Endodermal cell (in vitro differentiated cells): ENCODE data around the gene HES6. TPM values are rescaled to one million over a fixed set of nuclear protein-coding genes. Genes with fewer than 3 reads are reported as not detected.
"Not testable (repeated sequence)": the region's sequence is repeated elsewhere in the genome, so short reads cannot be mapped to it uniquely, and the experiment has no call there.

Experiments
- DNase-seq: peaks from one replicate; pipeline ENCODE4 v3.0.0-alpha.2; 2017
- H3K27ac ChIP-seq: 2 replicates; pipeline ENCODE4 v1.5.1; 2013; ENCODE audit warnings: mild to moderate bottlenecking, low read depth, low read length, moderate library complexity
- H3K27me3 ChIP-seq: 2 replicates; pipeline ENCODE4 v1.6.1; 2013; ENCODE audit warnings: mild to moderate bottlenecking, low read length, moderate library complexity; ENCODE audit not compliant: insufficient read depth, control insufficient read depth, poor library complexity, severe bottlenecking
- H3K36me3 ChIP-seq: 2 replicates; pipeline ENCODE4 v1.7.0; 2013; ENCODE audit warnings: mild to moderate bottlenecking, low read length, moderate library complexity; ENCODE audit not compliant: control insufficient read depth, insufficient read depth
- H3K4me1 ChIP-seq: one replicate; pipeline ENCODE4 v1.7.0; 2013; ENCODE audit warnings: low read length; ENCODE audit not compliant: control insufficient read depth, insufficient read depth
- H3K4me3 ChIP-seq: 2 replicates; pipeline ENCODE4 v1.5.1; 2013; ENCODE audit warnings: mild to moderate bottlenecking, low read length, moderate library complexity
- H3K9ac ChIP-seq: 2 replicates; pipeline ENCODE4 v1.6.1; 2013; ENCODE audit warnings: mild to moderate bottlenecking, low read length, moderate library complexity; ENCODE audit not compliant: poor library complexity, severe bottlenecking; ENCODE audit errors: extremely low read depth
- H3K9me3 ChIP-seq: 2 replicates; pipeline ENCODE4 v1.6.1; 2013; ENCODE audit warnings: mild to moderate bottlenecking, low read length, moderate library complexity; ENCODE audit not compliant: control insufficient read depth
- H3K27ac Mint-ChIP-seq: 2 replicates; pipeline ENCODE4 v1.8.0; 2020; ENCODE audit warnings: mixed read lengths
- H3K27me3 Mint-ChIP-seq: 2 replicates; pipeline ENCODE4 v1.8.0; 2021; ENCODE audit warnings: mild to moderate bottlenecking, mixed read lengths; ENCODE audit not compliant: insufficient read depth
- H3K36me3 Mint-ChIP-seq: 2 replicates; pipeline ENCODE4 v1.8.0; 2020; ENCODE audit warnings: low read depth, mixed read lengths
- H3K4me1 Mint-ChIP-seq: 2 replicates; pipeline ENCODE4 v1.8.0; 2020; ENCODE audit warnings: mixed read lengths
- H3K4me3 Mint-ChIP-seq: 2 replicates; pipeline ENCODE4 v1.8.0; 2020; ENCODE audit warnings: mild to moderate bottlenecking, moderate library complexity, mixed read lengths
- H3K9me3 Mint-ChIP-seq: 2 replicates; pipeline ENCODE4 v1.8.0; 2020; ENCODE audit warnings: mild to moderate bottlenecking, mixed read lengths
- CTCF ChIP-seq: fragments of 200-600 bp; sonication (generic); conservative IDR thresholded peaks from 2 replicates; pipeline ENCODE4 v1.5.0; 2021; ENCODE audit warnings: antibody characterized with exemption, mild to moderate bottlenecking
- WGBS, 2 experiments: methylation state at CpG; one replicate each; pipeline versions ENCODE4 v1.1.5 to v1.1.7; 2013; ENCODE audit warnings: missing lambda C conversion rate in 2 of 2, mixed read lengths in 1 of 2; ENCODE audit not compliant: insufficient coverage in 1 of 2, insufficient read length in 1 of 2; 5-methylcytosine and 5-hydroxymethylcytosine counted together
- total RNA-seq, 2 donors: library from RNA; stranded (reverse); fragmentation: NEBNext Ultra II Directional in 1 of 2; extraction: Animal tissue kit (Norgen Biotek cat#: 25700) in 1 of 2; gene quantifications; 2 replicates in 1 of 2; 3 replicates in 1 of 2; pipeline ENCODE4 v1.2.1, GENCODE V29; 2021

Gene HES6
- total RNA-seq, 2 donors from 2014 or later: 17.8 to 26.3 TPM

DNA sequence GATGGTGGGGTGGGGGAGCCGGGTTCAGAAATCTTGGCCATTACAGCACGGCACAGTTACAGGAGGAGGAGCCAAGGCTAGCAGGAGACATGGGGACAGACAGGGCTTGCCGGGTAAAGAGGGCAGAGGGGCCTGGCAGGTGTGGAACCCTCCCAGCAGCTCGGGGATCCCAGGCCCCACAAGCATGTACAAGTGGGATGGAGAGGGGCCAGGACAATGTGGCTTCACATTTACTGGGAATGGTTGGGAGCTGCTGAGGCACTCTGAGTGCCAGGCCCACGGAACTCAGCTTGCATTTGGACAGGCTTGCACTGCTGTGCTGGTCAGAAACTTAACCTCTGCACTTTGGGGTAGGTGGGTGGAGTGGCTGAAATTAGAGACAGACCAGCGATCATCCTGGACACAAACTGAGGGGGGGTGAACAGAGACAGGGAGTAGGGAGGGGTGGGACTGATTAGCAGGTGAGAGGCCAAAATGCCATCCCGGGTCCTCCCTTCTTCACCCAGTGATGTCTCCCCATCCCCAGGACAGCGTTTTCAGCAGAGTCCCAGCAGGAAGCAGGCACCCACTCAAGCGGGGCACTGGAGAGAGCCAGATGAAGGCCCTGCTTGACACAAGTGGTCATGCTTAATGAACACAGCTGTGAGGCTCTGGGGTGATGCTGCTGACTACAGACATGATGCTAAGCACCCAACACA is 38.9 kb upstream of the HES6 start:
- no peak for TF ChIP-seq CTCF
- H3K27me3 Mint-ChIP-seq: no peaks in the 10 kb centered on the region
- H3K4me1 ChIP-seq: no peaks in the 10 kb centered on the region
- no peak overlapping the region for H3K9ac ChIP-seq
- no peak overlapping the region for H3K4me3 ChIP-seq
- peaks cover 9% of the 10 kb centered on the region for H3K4me1 Mint-ChIP-seq
- peak overlapping the region; percentile 24 for H3K27ac Mint-ChIP-seq
- peaks cover 37% of the 10 kb centered on the region for H3K36me3 Mint-ChIP-seq
- no peaks in the 10 kb centered on the region for H3K9me3 ChIP-seq
- H3K4me3 Mint-ChIP-seq: no peak overlapping the region
- no peak overlapping the region for H3K27ac ChIP-seq
- H3K36me3 ChIP-seq: peaks cover 44% of the 10 kb centered on the region
- 87 to 88% methylated on average over 5 to 9 of the region's 9 CpGs for WGBS, 2 experiments
- DNase-seq: no peak
- H3K9me3 Mint-ChIP-seq: no peaks in the 10 kb centered on the region
- H3K27me3 ChIP-seq: no peaks in the 10 kb centered on the region

GRCh38 chr2:238277695-238278094 is 37.9 kb upstream of the HES6 start:
- H3K36me3 ChIP-seq: peaks cover 48% of the 10 kb centered on the region
- no peaks in the 10 kb centered on the region for H3K9me3 ChIP-seq
- WGBS, 2 experiments: 79 to 82% methylated on average over 15 of the region's 15 CpGs
- Mint-ChIP-seq H3K36me3 (peaks cover 42% of the 10 kb centered on the region), H3K4me3 (no peak overlapping the region), H3K9me3 (no peaks in the 10 kb centered on the region), H3K4me1 (peaks cover 9% of the 10 kb centered on the region), H3K27me3 (no peaks in the 10 kb centered on the region), H3K27ac (no peak overlapping the region)
- H3K27ac ChIP-seq: no peak overlapping the region
- TF ChIP-seq CTCF: peak; percentile 74
- DNase-seq: peak; percentile 81
- no peaks in the 10 kb centered on the region for H3K4me1 ChIP-seq
- no peak overlapping the region for H3K9ac ChIP-seq
- no peak overlapping the region for H3K4me3 ChIP-seq
- H3K27me3 ChIP-seq: no peaks in the 10 kb centered on the region

DNA sequence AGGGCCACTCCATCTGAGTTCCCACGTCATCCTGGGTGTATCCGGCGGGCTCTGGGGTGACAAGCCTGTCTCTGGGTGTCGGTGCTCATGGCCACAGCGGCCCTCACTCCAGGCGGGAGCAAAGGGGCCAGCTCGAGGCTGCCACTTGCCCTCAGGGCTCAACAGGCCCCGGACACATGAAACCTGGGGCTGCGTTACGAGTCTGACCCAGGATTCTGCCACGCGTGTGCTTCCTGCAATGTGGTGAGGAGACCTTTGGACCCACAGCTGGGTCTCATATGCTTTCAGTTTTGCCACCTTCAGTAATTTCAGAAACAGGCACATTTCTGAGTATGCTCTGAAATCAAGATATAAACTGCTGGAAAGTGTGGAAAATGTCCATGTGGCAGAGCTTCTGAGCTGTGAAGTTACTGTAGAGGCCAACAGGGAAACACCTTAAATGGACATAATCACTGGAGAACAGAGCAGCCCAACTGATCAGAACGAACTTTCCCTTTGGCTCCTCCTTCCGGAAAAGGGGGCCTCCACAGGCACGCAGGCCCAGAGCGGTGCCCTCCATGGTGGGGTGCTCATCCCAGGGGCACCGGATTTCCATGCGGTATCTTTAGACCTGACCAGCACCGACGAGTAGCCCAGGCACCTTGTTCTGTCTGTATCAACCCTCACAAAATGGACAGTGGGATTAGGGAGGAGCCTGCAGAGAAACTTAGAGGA is 34.5 kb upstream of the HES6 start:
- no peak overlapping the region for H3K4me3 ChIP-seq
- no peaks in the 10 kb centered on the region for H3K4me1 ChIP-seq
- no peaks in the 10 kb centered on the region for H3K9me3 ChIP-seq
- H3K27me3 ChIP-seq: no peaks in the 10 kb centered on the region
- H3K27me3 Mint-ChIP-seq: no peaks in the 10 kb centered on the region
- no peak overlapping the region for H3K27ac Mint-ChIP-seq
- H3K27ac ChIP-seq: no peak overlapping the region
- H3K4me1 Mint-ChIP-seq: peaks cover 9% of the 10 kb centered on the region
- H3K36me3 Mint-ChIP-seq: peaks cover 54% of the 10 kb centered on the region
- TF ChIP-seq CTCF: no peak
- H3K36me3 ChIP-seq: peaks cover 66% of the 10 kb centered on the region
- no peak overlapping the region for H3K9ac ChIP-seq
- WGBS, 2 experiments: 90 to 95% methylated on average over 11 to 20 of the region's 20 CpGs
- H3K4me3 Mint-ChIP-seq: no peak overlapping the region
- no peak for DNase-seq
- no peaks in the 10 kb centered on the region for H3K9me3 Mint-ChIP-seq

- H3K27ac Mint-ChIP-seq, H3K4me1 ChIP-seq, H3K27me3 Mint-ChIP-seq, H3K9ac ChIP-seq, DNase-seq, H3K4me3 Mint-ChIP-seq, H3K4me1 Mint-ChIP-seq, H3K27me3 ChIP-seq, H3K9me3 ChIP-seq, H3K4me3 ChIP-seq, H3K9me3 Mint-ChIP-seq, H3K27ac ChIP-seq: not testable (repeated sequence)
- peaks cover 72% of the 10 kb centered on the region for H3K36me3 ChIP-seq
- peaks cover 59% of the 10 kb centered on the region for H3K36me3 Mint-ChIP-seq
- 96 to 100% methylated on average over 2 to 8 of the region's 10 CpGs for WGBS, 2 experiments
Observed at GRCh38 chr2:238273433-238273832, 33.6 kb upstream of the HES6 start.
